Measurements from ENCODE around the gene SLC25A13. TPM values are rescaled to one million over a fixed set of nuclear protein-coding genes. Genes with fewer than 3 reads are reported as not detected.

Gene SLC25A13
- total RNA-seq, 1 experiment from 2014 or later = 52.5 TPM

GRCh38 chr7:96169439-96169838, 152.5 kb downstream of the SLC25A13 start:
- no peak for TF ChIP-seq CTCF (conservative IDR thresholded peaks at IDR 0.05)
- no peak for TF ChIP-seq EZH2 (IDR thresholded peaks at IDR 0.05; ENCODE audit: low read depth)
- intact Hi-C loops (cut with micrococcal nuclease; ENCODE audit: unreplicated experiment) = no loop called here
- no peaks in the 10 kb centered on the region for H4K20me1 ChIP-seq (ENCODE audit: insufficient read depth)
- DNase-seq = no peak
- no peaks in the 10 kb centered on the region for H3K9me2 ChIP-seq (ENCODE audit: insufficient read depth)
- no peak overlapping the region for H3K4me2 ChIP-seq
- ChIA-PET POLR2A (ENCODE audit: unreplicated experiment) (no interaction called here), CTCF (no interaction called here)
- H3K27me3 ChIP-seq (ENCODE audit: insufficient read depth, low read depth) = no peaks in the 10 kb centered on the region
- H3K9me3 ChIP-seq (ENCODE audit: insufficient read depth, low read depth) = no peaks in the 10 kb centered on the region
- no TSS peak for BruUV-seq (replicated peaks)
- H3K27ac ChIP-seq = no peak overlapping the region
- H2AFZ ChIP-seq = no peak overlapping the region
- peaks cover 14% of the 10 kb centered on the region for H3K36me3 ChIP-seq (ENCODE audit: low read depth)
- no peaks in the 10 kb centered on the region for H3F3A ChIP-seq (ENCODE audit: insufficient read depth, low read depth)
- H3K4me1 ChIP-seq (replicated peaks; ENCODE audit: insufficient read depth) = no peaks in the 10 kb centered on the region
- H3K79me2 ChIP-seq (ENCODE audit: low read depth) = no peaks in the 10 kb centered on the region
- H3K4me3 ChIP-seq = no peak overlapping the region

GRCh38 chr7:96167424-96167823, 154.5 kb downstream of the SLC25A13 start:
- H3K9me3 ChIP-seq (ENCODE audit: insufficient read depth, low read depth) = no peaks in the 10 kb centered on the region
- H4K20me1 ChIP-seq (ENCODE audit: insufficient read depth) = no peaks in the 10 kb centered on the region
- no peak overlapping the region for H2AFZ ChIP-seq
- H3K4me3 ChIP-seq = no peak overlapping the region
- DNase-seq = no peak
- H3K79me2 ChIP-seq (ENCODE audit: low read depth) = no peaks in the 10 kb centered on the region
- peaks cover 19% of the 10 kb centered on the region for H3K36me3 ChIP-seq (ENCODE audit: low read depth)
- TF ChIP-seq CTCF (conservative IDR thresholded peaks at IDR 0.05) (no peak), EZH2 (IDR thresholded peaks at IDR 0.05; ENCODE audit: low read depth) (no peak)
- no peak overlapping the region for H3K4me2 ChIP-seq
- no peaks in the 10 kb centered on the region for H3K4me1 ChIP-seq (replicated peaks; ENCODE audit: insufficient read depth)
- BruUV-seq (replicated peaks) = no TSS peak
- H3K9me2 ChIP-seq (ENCODE audit: insufficient read depth) = no peaks in the 10 kb centered on the region
- no peaks in the 10 kb centered on the region for H3K27me3 ChIP-seq (ENCODE audit: insufficient read depth, low read depth)
- H3K27ac ChIP-seq = no peak overlapping the region
- CTCF ChIA-PET = no interaction called here
- POLR2A ChIA-PET (ENCODE audit: unreplicated experiment) = no interaction called here
- H3F3A ChIP-seq (ENCODE audit: insufficient read depth, low read depth) = no peaks in the 10 kb centered on the region
- intact Hi-C loops (cut with micrococcal nuclease; ENCODE audit: unreplicated experiment) = no loop called here

GRCh38 chr7:96161897-96162296, 160.0 kb downstream of the SLC25A13 start:
- POLR2A ChIA-PET (ENCODE audit: unreplicated experiment) = no interaction called here
- H3K27ac ChIP-seq = no peak overlapping the region
- TF ChIP-seq CTCF (conservative IDR thresholded peaks at IDR 0.05) = no peak
- no peak for TF ChIP-seq EZH2 (IDR thresholded peaks at IDR 0.05; ENCODE audit: low read depth)
- CTCF ChIA-PET = no interaction called here
- H3K4me1 ChIP-seq (replicated peaks; ENCODE audit: insufficient read depth) = no peaks in the 10 kb centered on the region
- no peak overlapping the region for H3K4me3 ChIP-seq
- H3K4me2 ChIP-seq = no peak overlapping the region
- no peaks in the 10 kb centered on the region for H3K9me2 ChIP-seq (ENCODE audit: insufficient read depth)
- BruUV-seq (replicated peaks) = no TSS peak
- no peaks in the 10 kb centered on the region for H3K79me2 ChIP-seq (ENCODE audit: low read depth)
- H2AFZ ChIP-seq = no peak overlapping the region
- H4K20me1 ChIP-seq (ENCODE audit: insufficient read depth) = no peaks in the 10 kb centered on the region
- no peaks in the 10 kb centered on the region for H3F3A ChIP-seq (ENCODE audit: insufficient read depth, low read depth)
- intact Hi-C loops (cut with micrococcal nuclease; ENCODE audit: unreplicated experiment) = no loop called here
- H3K36me3 ChIP-seq (ENCODE audit: low read depth) = peaks cover 5% of the 10 kb centered on the region; the same call in 1 of the 2 replicates
- DNase-seq = no peak
- H3K27me3 ChIP-seq (ENCODE audit: insufficient read depth, low read depth) = no peaks in the 10 kb centered on the region
- H3K9me3 ChIP-seq (ENCODE audit: insufficient read depth, low read depth) = no peaks in the 10 kb centered on the region

Measured in PC-9 (cell line).